ENCODE data around the gene DNAJC10. TPM values are rescaled to one million over a fixed set of nuclear protein-coding genes. Genes with fewer than 3 reads are reported as not detected.
A peak's percentile ranks its signal among the peaks of the same experiment; 100 is the strongest.
"Not testable (repeated sequence)": the region's sequence is repeated elsewhere in the genome, so short reads cannot be mapped to it uniquely, and the experiment has no call there.

Gene DNAJC10
- 78.3 TPM for total RNA-seq

GRCh38 chr2:182715892-182716649 is at the start of gene DNAJC10:
DNAJC10 (plus strand) TSS chr2:182716257; CDS start chr2:182718087, 1,830 bp downstream.
- peak; percentile 95 for DNase-seq

- DNase-seq = no peak
Observed at GRCh38 chr2:182666674-182667314, 49.3 kb upstream of the DNAJC10 start.

GRCh38 chr2:182667315-182667695 is 48.8 kb upstream of the DNAJC10 start:
- DNase-seq = no peak

GRCh38 chr2:182668671-182669070 is 47.4 kb upstream of the DNAJC10 start:
- peak; percentile 6 for DNase-seq

GRCh38 chr2:182672466-182673165 is 43.4 kb upstream of the DNAJC10 start:
- DNase-seq = no peak

GRCh38 chr2:182680837-182681236 is 35.2 kb upstream of the DNAJC10 start:
- DNase-seq = no peak

GRCh38 chr2:182682210-182682609 is 33.8 kb upstream of the DNAJC10 start:
- no peak for DNase-seq

GRCh38 chr2:182685559-182685958 is 30.5 kb upstream of the DNAJC10 start:
- DNase-seq = no peak

GRCh38 chr2:182686763-182687162 is 29.3 kb upstream of the DNAJC10 start:
- DNase-seq = not testable (repeated sequence)

GRCh38 chr2:182694189-182694588 is 21.9 kb upstream of the DNAJC10 start:
- DNase-seq = no peak

GRCh38 chr2:182695776-182696175 is 20.3 kb upstream of the DNAJC10 start:
- no peak for DNase-seq

- DNase-seq = no peak
Observed at GRCh38 chr2:182698671-182699070, 17.4 kb upstream of the DNAJC10 start.

GRCh38 chr2:182705761-182706160 is 10.3 kb upstream of the DNAJC10 start:
- no peak for DNase-seq

GRCh38 chr2:182706751-182707150 is 9.3 kb upstream of the DNAJC10 start:
- DNase-seq = no peak

- no peak for DNase-seq
Observed at GRCh38 chr2:182713601-182714000, 2.5 kb upstream of the DNAJC10 start.

GRCh38 chr2:182715121-182715891 is 751 bp upstream of the DNAJC10 start:
- DNase-seq = no peak

- peak; percentile 30 for DNase-seq
Observed at GRCh38 chr2:182716650-182716979, 558 bp downstream of the DNAJC10 start.

- no peak for DNase-seq
Observed at GRCh38 chr2:182717416-182717815, 1.4 kb downstream of the DNAJC10 start.

- no peak for DNase-seq
Observed at GRCh38 chr2:182717816-182718215, 1.8 kb downstream of the DNAJC10 start.

GRCh38 chr2:182718459-182718858 is 2.4 kb downstream of the DNAJC10 start:
- no peak for DNase-seq

GRCh38 chr2:182719116-182719515 is 3.1 kb downstream of the DNAJC10 start:
- not testable (repeated sequence) for DNase-seq

GRCh38 chr2:182724656-182725055 is 8.6 kb downstream of the DNAJC10 start:
- no peak for DNase-seq

- DNase-seq = no peak
Observed at GRCh38 chr2:182726473-182726872, 10.4 kb downstream of the DNAJC10 start.

All from tongue (tissue), 2 donors.